Measurements from ENCODE around the gene RTN4RL2. TPM values are rescaled to one million over a fixed set of nuclear protein-coding genes. Genes with fewer than 3 reads are reported as not detected.

RTN4RL2 gene
- total and polyA plus RNA-seq, 9 donors, result 0.23 to 2.0 (median 0.68) TPM; not detected in 1

DNA sequence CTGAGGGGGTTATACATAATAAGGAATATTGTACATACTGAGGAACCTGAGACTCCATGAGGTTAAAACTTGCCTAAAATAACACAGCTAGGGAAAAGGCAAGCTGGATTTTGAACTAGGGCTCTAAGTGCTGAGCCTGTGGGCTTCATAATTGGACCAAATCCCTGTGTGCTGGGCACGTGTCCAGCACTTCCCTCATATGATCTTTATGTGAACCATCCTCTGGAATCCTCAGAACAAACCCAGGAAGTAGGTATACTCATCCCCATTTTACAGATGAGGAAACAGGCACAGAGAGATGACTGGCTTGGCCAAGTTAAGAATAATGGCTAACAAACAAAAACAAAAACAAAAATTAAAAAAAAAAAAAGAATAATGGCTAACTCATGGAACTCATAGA is 14.9 kb downstream of the RTN4RL2 start:
- TF ChIP-seq CTCF (IDR thresholded peaks at IDR 0.05), result no peak
- no peak for TF ChIP-seq EP300 (IDR thresholded peaks at IDR 0.05)
- TF ChIP-seq POLR2A (IDR thresholded peaks at IDR 0.05), result no peak
- no peak overlapping the region for H3K4me3 ChIP-seq
- DNase-seq, result no peak
- H3K27ac ChIP-seq, result no peak overlapping the region
- WGBS, 3 donors, result 46 to 61% (median 58%) methylated on average over 1 of the region's 1 CpG
- H3K27me3 ChIP-seq, result no peaks in the 10 kb centered on the region
- no peaks in the 10 kb centered on the region for H3K36me3 ChIP-seq
- peaks cover 5% of the 10 kb centered on the region for H3K4me1 ChIP-seq (ENCODE audit: insufficient read depth)
- intact Hi-C loops (cut with DNase I), result no loop called here
- no peaks in the 10 kb centered on the region for H3K9me3 ChIP-seq

DNA sequence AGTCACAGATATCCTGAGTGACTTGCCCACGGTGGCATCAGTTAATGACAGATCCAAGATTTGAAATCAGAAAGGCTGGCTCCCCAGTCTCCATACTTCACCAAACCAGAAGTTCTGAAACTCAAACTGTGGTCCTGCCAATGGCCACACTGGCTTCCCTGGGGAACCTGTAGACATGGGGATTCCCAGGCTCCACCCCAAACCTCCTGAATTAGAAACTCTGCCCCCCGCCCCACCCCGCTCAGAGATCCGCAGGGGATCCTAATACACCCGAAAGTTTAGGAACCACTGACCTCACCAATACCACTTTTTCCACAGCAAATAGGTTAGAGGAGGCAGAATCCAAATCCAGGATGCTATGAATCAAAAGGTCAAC is 15.3 kb downstream of the RTN4RL2 start:
- H3K4me1 ChIP-seq (ENCODE audit: insufficient read depth), result peaks cover 5% of the 10 kb centered on the region
- intact Hi-C loops (cut with DNase I), result no loop called here
- H3K36me3 ChIP-seq, result no peaks in the 10 kb centered on the region
- no peak overlapping the region for H3K27ac ChIP-seq
- no peak for TF ChIP-seq CTCF (IDR thresholded peaks at IDR 0.05)
- TF ChIP-seq EP300 (IDR thresholded peaks at IDR 0.05), result no peak
- no peak for TF ChIP-seq POLR2A (IDR thresholded peaks at IDR 0.05)
- H3K27me3 ChIP-seq, result no peaks in the 10 kb centered on the region
- 61 to 74% (median 62%) methylated on average over 5 of the region's 5 CpGs for WGBS, 3 donors
- no peak for DNase-seq
- H3K4me3 ChIP-seq, result peak overlapping the region; percentile 48
- no peaks in the 10 kb centered on the region for H3K9me3 ChIP-seq

DNA sequence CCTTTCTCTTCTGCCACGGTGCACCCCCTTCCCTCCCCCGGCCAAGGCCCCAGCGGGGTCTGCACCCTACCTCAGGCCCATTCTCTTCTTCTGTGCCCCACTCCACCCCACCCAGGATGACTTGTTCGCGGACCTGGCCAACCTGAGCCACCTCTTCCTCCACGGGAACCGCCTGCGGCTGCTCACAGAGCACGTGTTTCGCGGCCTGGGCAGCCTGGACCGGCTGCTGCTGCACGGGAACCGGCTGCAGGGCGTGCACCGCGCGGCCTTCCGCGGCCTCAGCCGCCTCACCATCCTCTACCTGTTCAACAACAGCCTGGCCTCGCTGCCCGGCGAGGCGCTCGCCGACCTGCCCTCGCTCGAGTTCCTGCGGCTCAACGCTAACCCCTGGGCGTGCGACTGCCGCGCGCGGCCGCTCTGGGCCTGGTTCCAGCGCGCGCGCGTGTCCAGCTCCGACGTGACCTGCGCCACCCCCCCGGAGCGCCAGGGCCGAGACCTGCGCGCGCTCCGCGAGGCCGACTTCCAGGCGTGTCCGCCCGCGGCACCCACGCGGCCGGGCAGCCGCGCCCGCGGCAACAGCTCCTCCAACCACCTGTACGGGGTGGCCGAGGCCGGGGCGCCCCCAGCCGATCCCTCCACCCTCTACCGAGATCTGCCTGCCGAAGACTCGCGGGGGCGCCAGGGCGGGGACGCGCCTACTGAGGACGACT is 15.9 kb downstream of the RTN4RL2 start:
- H3K27me3 ChIP-seq, result no peaks in the 10 kb centered on the region
- DNase-seq, result peak; percentile 56 to 80 (median 73)

GRCh38 chr11:57476757-57477506 is 16.6 kb downstream of the RTN4RL2 start:
- H3K4me3 ChIP-seq, result peak overlapping the region; percentile 48
- TF ChIP-seq EP300 (IDR thresholded peaks at IDR 0.05) (no peak), POLR2A (IDR thresholded peaks at IDR 0.05) (no peak), CTCF (IDR thresholded peaks at IDR 0.05) (no peak)
- peaks cover 5% of the 10 kb centered on the region for H3K4me1 ChIP-seq (ENCODE audit: insufficient read depth)
- intact Hi-C loops (cut with DNase I), result no loop called here
- no peaks in the 10 kb centered on the region for H3K36me3 ChIP-seq
- WGBS, 3 donors, result 11 to 22% (median 17%) methylated on average over 27 of the region's 27 CpGs
- DNase-seq, result peak in 1 of 5 donors; percentile 55
- no peak overlapping the region for H3K27ac ChIP-seq
- no peaks in the 10 kb centered on the region for H3K9me3 ChIP-seq
- H3K27me3 ChIP-seq, result no peaks in the 10 kb centered on the region

More for the DNA sequence above, 15.9 kb downstream of the RTN4RL2 start:
- TF ChIP-seq POLR2A (IDR thresholded peaks at IDR 0.05) (no peak), EP300 (IDR thresholded peaks at IDR 0.05) (no peak), CTCF (IDR thresholded peaks at IDR 0.05) (no peak)
- intact Hi-C loops (cut with DNase I), result no loop called here
- Histone ChIP-seq H3K4me1 (ENCODE audit: insufficient read depth) (peaks cover 5% of the 10 kb centered on the region), H3K4me3 (peak overlapping the region; percentile 48), H3K36me3 (no peaks in the 10 kb centered on the region), H3K9me3 (no peaks in the 10 kb centered on the region), H3K27ac (no peak overlapping the region)
- 2 to 12% (median 2%) methylated on average over 45 to 80 of the region's 80 CpGs for WGBS, 3 donors

Data from ovary (tissue), 9 donors.